ENCODE measurements around the gene CMSS1.

CMSS1 gene

DNA sequence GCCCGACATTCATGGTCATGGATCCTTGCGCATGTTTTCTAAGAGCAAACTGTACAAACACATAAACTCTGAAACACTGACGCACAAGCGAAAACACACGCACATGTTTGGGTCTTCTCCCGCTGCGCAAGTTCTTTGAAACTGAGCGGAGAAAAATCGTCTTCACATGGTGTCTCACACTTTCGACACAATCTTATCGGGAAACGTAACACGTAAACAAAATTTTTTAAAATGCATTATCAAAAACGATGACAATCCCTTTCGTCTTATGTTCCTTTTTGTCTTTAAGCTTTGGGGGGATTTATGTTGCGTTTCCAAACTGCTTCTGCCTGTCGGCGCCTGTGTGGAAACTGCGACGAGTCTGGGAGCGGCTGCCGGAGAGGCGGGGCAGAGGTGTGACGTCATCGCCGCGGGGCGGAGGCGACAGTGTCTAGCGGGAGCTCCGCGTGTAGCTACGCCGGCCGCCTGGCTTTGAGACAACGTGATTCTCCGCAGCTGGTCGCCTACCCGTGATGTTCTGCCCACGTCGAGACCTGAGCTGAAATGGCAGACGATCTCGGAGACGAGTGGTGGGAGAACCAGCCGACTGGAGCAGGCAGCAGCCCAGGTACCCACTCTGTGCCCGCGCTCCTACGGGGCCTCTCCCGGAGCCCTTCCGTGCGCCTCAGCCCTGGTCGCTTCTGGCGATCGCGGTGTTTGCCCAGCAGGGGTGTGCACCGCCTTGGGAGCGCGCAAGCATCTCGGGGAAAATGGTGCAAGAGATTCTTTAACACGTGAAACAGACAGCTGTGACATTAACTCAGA is at the start of gene CMSS1 (continued):
- TF ChIP-seq ZNF416 (tag by site-specific recombination; IDR thresholded peaks at IDR 0.05) = no peak
- TF ChIP-seq ZNF629 (tag by site-specific recombination; IDR thresholded peaks at IDR 0.05) = peak; percentile 99
- TF ChIP-seq ZNF239 (tag by site-specific recombination; IDR thresholded peaks at IDR 0.05) = no peak
- peak; percentile 84 for TF ChIP-seq TRIM28 (IDR thresholded peaks at IDR 0.05; ENCODE audit: borderline replicate concordance, low read length)
- TF ChIP-seq ZNF670 (tag by site-specific recombination; IDR thresholded peaks at IDR 0.05; ENCODE audit: low read depth) = no peak
- TF ChIP-seq ZNF366 (tag by site-specific recombination; conservative IDR thresholded peaks at IDR 0.05) = no peak
- no peak for TF ChIP-seq ZNF423 (tag by site-specific recombination; IDR thresholded peaks at IDR 0.05)
- TF ChIP-seq ZNF626 (tag by site-specific recombination; IDR thresholded peaks at IDR 0.05) = 0 out of 2 replicates have a peak, but pooled peaks have one; percentile 33
- TF ChIP-seq ZNF112 (tag by site-specific recombination; IDR thresholded peaks at IDR 0.05) = no peak
- peak; percentile 74; the same call in 1 of the 2 replicates for TF ChIP-seq KLF1 (tag by site-specific recombination; IDR thresholded peaks at IDR 0.05)
- TF ChIP-seq, protein P1, sequence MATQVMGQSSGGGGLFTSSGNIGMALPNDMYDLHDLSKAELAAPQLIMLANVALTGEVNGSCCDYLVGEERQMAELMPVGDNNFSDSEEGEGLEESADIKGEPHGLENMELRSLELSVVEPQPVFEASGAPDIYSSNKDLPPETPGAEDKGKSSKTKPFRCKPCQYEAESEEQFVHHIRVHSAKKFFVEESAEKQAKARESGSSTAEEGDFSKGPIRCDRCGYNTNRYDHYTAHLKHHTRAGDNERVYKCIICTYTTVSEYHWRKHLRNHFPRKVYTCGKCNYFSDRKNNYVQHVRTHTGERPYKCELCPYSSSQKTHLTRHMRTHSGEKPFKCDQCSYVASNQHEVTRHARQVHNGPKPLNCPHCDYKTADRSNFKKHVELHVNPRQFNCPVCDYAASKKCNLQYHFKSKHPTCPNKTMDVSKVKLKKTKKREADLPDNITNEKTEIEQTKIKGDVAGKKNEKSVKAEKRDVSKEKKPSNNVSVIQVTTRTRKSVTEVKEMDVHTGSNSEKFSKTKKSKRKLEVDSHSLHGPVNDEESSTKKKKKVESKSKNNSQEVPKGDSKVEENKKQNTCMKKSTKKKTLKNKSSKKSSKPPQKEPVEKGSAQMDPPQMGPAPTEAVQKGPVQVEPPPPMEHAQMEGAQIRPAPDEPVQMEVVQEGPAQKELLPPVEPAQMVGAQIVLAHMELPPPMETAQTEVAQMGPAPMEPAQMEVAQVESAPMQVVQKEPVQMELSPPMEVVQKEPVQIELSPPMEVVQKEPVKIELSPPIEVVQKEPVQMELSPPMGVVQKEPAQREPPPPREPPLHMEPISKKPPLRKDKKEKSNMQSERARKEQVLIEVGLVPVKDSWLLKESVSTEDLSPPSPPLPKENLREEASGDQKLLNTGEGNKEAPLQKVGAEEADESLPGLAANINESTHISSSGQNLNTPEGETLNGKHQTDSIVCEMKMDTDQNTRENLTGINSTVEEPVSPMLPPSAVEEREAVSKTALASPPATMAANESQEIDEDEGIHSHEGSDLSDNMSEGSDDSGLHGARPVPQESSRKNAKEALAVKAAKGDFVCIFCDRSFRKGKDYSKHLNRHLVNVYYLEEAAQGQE (tag by site-specific recombination; IDR thresholded peaks at IDR 0.05) = no peak
- TF ChIP-seq KLF16 (tag by site-specific recombination; IDR thresholded peaks at IDR 0.05) = peak; percentile 88
- peak; percentile 72 for TF ChIP-seq ZBTB8A (tag by site-specific recombination; IDR thresholded peaks at IDR 0.05)
- peak; percentile 89 for TF ChIP-seq ZNF561 (tag by site-specific recombination; IDR thresholded peaks at IDR 0.05; ENCODE audit: borderline replicate concordance)
- TF ChIP-seq GLIS1 (tag by site-specific recombination; IDR thresholded peaks at IDR 0.05) = peak; percentile 60
- TF ChIP-seq ZNF548 (tag by site-specific recombination; IDR thresholded peaks at IDR 0.05) = no peak
- no peak for TF ChIP-seq ZNF560 (tag by site-specific recombination; IDR thresholded peaks at IDR 0.05; ENCODE audit: borderline replicate concordance)
- TF ChIP-seq ZNF521 (tag by site-specific recombination; IDR thresholded peaks at IDR 0.05) = no peak
- peak; percentile 69; the same call in 1 of the 2 replicates for TF ChIP-seq ZNF76 (tag by site-specific recombination; IDR thresholded peaks at IDR 0.05; ENCODE audit: borderline replicate concordance, low read depth)
- TF ChIP-seq ZNF155 (tag by site-specific recombination; IDR thresholded peaks at IDR 0.05) = no peak
- peak; percentile 83 for TF ChIP-seq ZNF24 (tag by site-specific recombination; IDR thresholded peaks at IDR 0.05)
- no peak for TF ChIP-seq BCL11A (tag by site-specific recombination; IDR thresholded peaks at IDR 0.05; ENCODE audit: low read depth)
- peak; percentile 59 for TF ChIP-seq SCRT2 (tag by site-specific recombination; IDR thresholded peaks at IDR 0.05)
- TF ChIP-seq, protein P2, sequence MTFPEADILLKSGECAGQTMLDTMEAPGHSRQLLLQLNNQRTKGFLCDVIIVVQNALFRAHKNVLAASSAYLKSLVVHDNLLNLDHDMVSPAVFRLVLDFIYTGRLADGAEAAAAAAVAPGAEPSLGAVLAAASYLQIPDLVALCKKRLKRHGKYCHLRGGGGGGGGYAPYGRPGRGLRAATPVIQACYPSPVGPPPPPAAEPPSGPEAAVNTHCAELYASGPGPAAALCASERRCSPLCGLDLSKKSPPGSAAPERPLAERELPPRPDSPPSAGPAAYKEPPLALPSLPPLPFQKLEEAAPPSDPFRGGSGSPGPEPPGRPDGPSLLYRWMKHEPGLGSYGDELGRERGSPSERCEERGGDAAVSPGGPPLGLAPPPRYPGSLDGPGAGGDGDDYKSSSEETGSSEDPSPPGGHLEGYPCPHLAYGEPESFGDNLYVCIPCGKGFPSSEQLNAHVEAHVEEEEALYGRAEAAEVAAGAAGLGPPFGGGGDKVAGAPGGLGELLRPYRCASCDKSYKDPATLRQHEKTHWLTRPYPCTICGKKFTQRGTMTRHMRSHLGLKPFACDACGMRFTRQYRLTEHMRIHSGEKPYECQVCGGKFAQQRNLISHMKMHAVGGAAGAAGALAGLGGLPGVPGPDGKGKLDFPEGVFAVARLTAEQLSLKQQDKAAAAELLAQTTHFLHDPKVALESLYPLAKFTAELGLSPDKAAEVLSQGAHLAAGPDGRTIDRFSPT (tag by site-specific recombination; IDR thresholded peaks at IDR 0.05) = peak; percentile 76
- no peak for TF ChIP-seq ZNF19 (tag by site-specific recombination; IDR thresholded peaks at IDR 0.05; ENCODE audit: low read depth)
- no peak for TF ChIP-seq MYNN (tag by site-specific recombination; IDR thresholded peaks at IDR 0.05; ENCODE audit: borderline replicate concordance)
- TF ChIP-seq ZNF514 (tag by site-specific recombination; IDR thresholded peaks at IDR 0.05) = no peak
- no peak for TF ChIP-seq ZNF133 (tag by site-specific recombination; IDR thresholded peaks at IDR 0.05)
- TF ChIP-seq, protein P3, sequence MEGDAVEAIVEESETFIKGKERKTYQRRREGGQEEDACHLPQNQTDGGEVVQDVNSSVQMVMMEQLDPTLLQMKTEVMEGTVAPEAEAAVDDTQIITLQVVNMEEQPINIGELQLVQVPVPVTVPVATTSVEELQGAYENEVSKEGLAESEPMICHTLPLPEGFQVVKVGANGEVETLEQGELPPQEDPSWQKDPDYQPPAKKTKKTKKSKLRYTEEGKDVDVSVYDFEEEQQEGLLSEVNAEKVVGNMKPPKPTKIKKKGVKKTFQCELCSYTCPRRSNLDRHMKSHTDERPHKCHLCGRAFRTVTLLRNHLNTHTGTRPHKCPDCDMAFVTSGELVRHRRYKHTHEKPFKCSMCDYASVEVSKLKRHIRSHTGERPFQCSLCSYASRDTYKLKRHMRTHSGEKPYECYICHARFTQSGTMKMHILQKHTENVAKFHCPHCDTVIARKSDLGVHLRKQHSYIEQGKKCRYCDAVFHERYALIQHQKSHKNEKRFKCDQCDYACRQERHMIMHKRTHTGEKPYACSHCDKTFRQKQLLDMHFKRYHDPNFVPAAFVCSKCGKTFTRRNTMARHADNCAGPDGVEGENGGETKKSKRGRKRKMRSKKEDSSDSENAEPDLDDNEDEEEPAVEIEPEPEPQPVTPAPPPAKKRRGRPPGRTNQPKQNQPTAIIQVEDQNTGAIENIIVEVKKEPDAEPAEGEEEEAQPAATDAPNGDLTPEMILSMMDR (tag by site-specific recombination; IDR thresholded peaks at IDR 0.05) = peak; percentile 49; the same call in 1 of the 2 replicates
- TF ChIP-seq ZXDB (tag by site-specific recombination; IDR thresholded peaks at IDR 0.05) = peak; percentile 98
- no peak for TF ChIP-seq ZNF223 (tag by site-specific recombination; IDR thresholded peaks at IDR 0.05)
- TF ChIP-seq, protein P4, sequence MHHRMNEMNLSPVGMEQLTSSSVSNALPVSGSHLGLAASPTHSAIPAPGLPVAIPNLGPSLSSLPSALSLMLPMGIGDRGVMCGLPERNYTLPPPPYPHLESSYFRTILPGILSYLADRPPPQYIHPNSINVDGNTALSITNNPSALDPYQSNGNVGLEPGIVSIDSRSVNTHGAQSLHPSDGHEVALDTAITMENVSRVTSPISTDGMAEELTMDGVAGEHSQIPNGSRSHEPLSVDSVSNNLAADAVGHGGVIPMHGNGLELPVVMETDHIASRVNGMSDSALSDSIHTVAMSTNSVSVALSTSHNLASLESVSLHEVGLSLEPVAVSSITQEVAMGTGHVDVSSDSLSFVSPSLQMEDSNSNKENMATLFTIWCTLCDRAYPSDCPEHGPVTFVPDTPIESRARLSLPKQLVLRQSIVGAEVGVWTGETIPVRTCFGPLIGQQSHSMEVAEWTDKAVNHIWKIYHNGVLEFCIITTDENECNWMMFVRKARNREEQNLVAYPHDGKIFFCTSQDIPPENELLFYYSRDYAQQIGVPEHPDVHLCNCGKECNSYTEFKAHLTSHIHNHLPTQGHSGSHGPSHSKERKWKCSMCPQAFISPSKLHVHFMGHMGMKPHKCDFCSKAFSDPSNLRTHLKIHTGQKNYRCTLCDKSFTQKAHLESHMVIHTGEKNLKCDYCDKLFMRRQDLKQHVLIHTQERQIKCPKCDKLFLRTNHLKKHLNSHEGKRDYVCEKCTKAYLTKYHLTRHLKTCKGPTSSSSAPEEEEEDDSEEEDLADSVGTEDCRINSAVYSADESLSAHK (tag by site-specific recombination; IDR thresholded peaks at IDR 0.05) = 0 out of 2 replicates have a peak, but pooled peaks have one; percentile 40
